Fibroblast of skin of abdomen (primary cell): ENCODE results near the gene RALGPS1.

Source experiments
- DNase-seq: peaks from one replicate; pipeline ENCODE4 v3.0.0-alpha.2; 2013

The RALGPS1 gene

GRCh38 chr9:127140842-127141675, 226.5 kb downstream of the RALGPS1 start:
- DNase-seq = no peak

- no peak for DNase-seq
Measured at GRCh38 chr9:127142291-127142690, 227.7 kb downstream of the RALGPS1 start.

GRCh38 chr9:127142931-127143464, 228.4 kb downstream of the RALGPS1 start:
- DNase-seq = no peak

GRCh38 chr9:127143920-127144465, 229.4 kb downstream of the RALGPS1 start:
- no peak for DNase-seq

- no peak for DNase-seq
Measured at GRCh38 chr9:127144670-127145445, 230.3 kb downstream of the RALGPS1 start.

GRCh38 chr9:127146841-127147240, 232.3 kb downstream of the RALGPS1 start:
- DNase-seq = peak; percentile 38

- DNase-seq = no peak
Measured at GRCh38 chr9:127147251-127147650, 232.7 kb downstream of the RALGPS1 start.

- no peak for DNase-seq
Measured at GRCh38 chr9:127148014-127148413, 233.4 kb downstream of the RALGPS1 start.

- no peak for DNase-seq
Measured at GRCh38 chr9:127149010-127149409, 234.4 kb downstream of the RALGPS1 start.

GRCh38 chr9:127149463-127150390, 235.1 kb downstream of the RALGPS1 start:
- no peak for DNase-seq

- no peak for DNase-seq
Measured at GRCh38 chr9:127153501-127153900, 238.9 kb downstream of the RALGPS1 start.

- no peak for DNase-seq
Measured at GRCh38 chr9:127154003-127154389, 239.4 kb downstream of the RALGPS1 start.

- DNase-seq = no peak
Measured at GRCh38 chr9:127154390-127155191, 240.0 kb downstream of the RALGPS1 start.

GRCh38 chr9:127155314-127155960, 240.9 kb downstream of the RALGPS1 start:
- DNase-seq = no peak

- no peak for DNase-seq
Measured at GRCh38 chr9:127158786-127159324, 244.3 kb downstream of the RALGPS1 start.

- DNase-seq = peak; percentile 79
Measured at GRCh38 chr9:127159325-127159801, 244.8 kb downstream of the RALGPS1 start.

- no peak for DNase-seq
Measured at GRCh38 chr9:127159949-127160610, 245.5 kb downstream of the RALGPS1 start.

- DNase-seq = no peak
Measured at GRCh38 chr9:127161081-127161624, 246.6 kb downstream of the RALGPS1 start.
